Endothelial cell of umbilical vein (primary cell): ENCODE results near the gene HNMT. TPM values are rescaled to one million over a fixed set of nuclear protein-coding genes. Genes with fewer than 3 reads are reported as not detected.

ENCODE experiments used
- BruUV-seq: library from RNA; stranded (reverse); fragments of 400-500 nt; replicated peaks from 2 replicates; lab custom pipeline; 2021; lab: Mats Ljungman, UMichigan
- CTCF ChIA-PET: fragments of 300-600, 350-600 bp; sonication (Branson Sonifier 250); formaldehyde crosslinking; loops from one replicate; lab custom pipeline; 2021; ENCODE audit warnings: antibody characterized with exemption, inconsistent platforms; lab: Charles Lee
- POLR2A ChIA-PET: fragments of 300-600, 350-600 bp; sonication (Branson Sonifier 250); formaldehyde crosslinking; loops from one replicate; lab custom pipeline; 2021; ENCODE audit warnings: antibody characterized with exemption, inconsistent platforms; lab: Charles Lee
- DNase-seq: peaks from one replicate; pipeline ENCODE4 v3.0.0-alpha.2; 2011; ENCODE audit warnings: low read depth, low spot score
- FAIRE-seq: peaks from 2 replicates; lab custom pipeline; 2011; peaks lifted over from hg19 to GRCh38; lab: Jason Lieb, UNC
- H2AFZ ChIP-seq: 2 replicates; pipeline ENCODE4 v1.6.0; 2012; ENCODE audit warnings: low read depth, low read length, control low read depth, inconsistent platforms
- H3K27ac ChIP-seq: 2 replicates; pipeline ENCODE4 v1.5.1; 2011; ENCODE audit warnings: low read depth, mild to moderate bottlenecking, control low read depth, low read length, moderate library complexity; ENCODE audit not compliant: insufficient read depth
- H3K27me3 ChIP-seq, 2 experiments: 2 replicates each; pipeline versions ENCODE4 v1.6.0 to v1.6.1; 2011; ENCODE audit warnings: low read length in 2 of 2, mixed read lengths in 1 of 2; ENCODE audit not compliant: control insufficient read depth in 2 of 2, insufficient read depth in 2 of 2
- H3K36me3 ChIP-seq, 2 experiments: 2 replicates in 1 of 2; 3 replicates in 1 of 2; pipeline ENCODE4 v1.5.1; 2011; ENCODE audit warnings: low read length in 2 of 2, mild to moderate bottlenecking in 1 of 2, moderate library complexity in 1 of 2; ENCODE audit not compliant: control insufficient read depth in 2 of 2, insufficient read depth in 2 of 2; ENCODE audit errors: extremely low read depth in 1 of 2
- H3K4me1 ChIP-seq: 3 replicates; pipeline ENCODE4 v1.5.1; 2011; ENCODE audit warnings: mild to moderate bottlenecking, low read length; ENCODE audit not compliant: control insufficient read depth, insufficient read depth; ENCODE audit errors: extremely low read depth
- H3K4me2 ChIP-seq: 2 replicates; pipeline ENCODE4 v1.6.1; 2011; ENCODE audit warnings: low read length, control low read depth, mixed read lengths; ENCODE audit not compliant: insufficient read depth
- H3K4me3 ChIP-seq, 3 experiments: fragments of 200-600 bp in 1 of 3; sonication (generic), shearing (Covaris generic) in 1 of 3; replicated peaks in 1 of 3; 2 replicates each; pipeline ENCODE4 v1.5.1; 2011 to 2016; ENCODE audit warnings: control low read depth in 3 of 3, low read length in 3 of 3, mild to moderate bottlenecking in 2 of 3, inconsistent platforms in 1 of 3, low read depth in 1 of 3, moderate library complexity in 1 of 3; ENCODE audit not compliant: insufficient read depth in 1 of 3
- H3K79me2 ChIP-seq: 2 replicates; pipeline ENCODE4 v1.6.0; 2012; ENCODE audit warnings: low read length, inconsistent platforms; ENCODE audit not compliant: control insufficient read depth, insufficient read depth
- H3K9ac ChIP-seq: replicated peaks from 2 replicates; pipeline ENCODE3; 2011; ENCODE audit warnings: low read length, control low read depth; ENCODE audit not compliant: insufficient read depth; ENCODE audit errors: extremely low read depth
- H3K9me1 ChIP-seq: replicated peaks from 3 replicates; pipeline ENCODE4 v1.6.0; 2011; ENCODE audit warnings: mild to moderate bottlenecking, low read length; ENCODE audit not compliant: control insufficient read depth, insufficient read depth; ENCODE audit errors: extremely low read depth
- H3K9me3 ChIP-seq: replicated peaks from 2 replicates; pipeline ENCODE4 v1.5.1; 2012; ENCODE audit warnings: low read length, inconsistent platforms; ENCODE audit not compliant: control insufficient read depth, insufficient read depth
- H4K20me1 ChIP-seq: replicated peaks from 2 replicates; pipeline ENCODE3; 2011; ENCODE audit warnings: mild to moderate bottlenecking, low read length; ENCODE audit not compliant: control insufficient read depth, insufficient read depth; ENCODE audit errors: extremely low read depth
- CTCF ChIP-seq, 2 donors: IDR thresholded peaks; 1 replicate in 1 of 2; 2 replicates in 1 of 2; pipeline ENCODE4 v1.5.1; 2011; ENCODE audit warnings: low read length in 2 of 2, mild to moderate bottlenecking in 2 of 2, moderate library complexity in 2 of 2, control low read depth in 1 of 2, inconsistent platforms in 1 of 2, low read depth in 1 of 2; ENCODE audit not compliant: insufficient read depth in 1 of 2; ENCODE audit errors: extremely low read depth in 1 of 2
- EZH2 ChIP-seq: IDR thresholded peaks from 2 replicates; pipeline ENCODE4 v1.6.1; 2012; ENCODE audit warnings: borderline replicate concordance, low read depth, mild to moderate bottlenecking, moderate library complexity, low read length, inconsistent platforms; ENCODE audit not compliant: severe bottlenecking
- FOS ChIP-seq: IDR thresholded peaks from 2 replicates; pipeline ENCODE4 v1.6.1; 2011; ENCODE audit warnings: mild to moderate bottlenecking, low read length, moderate library complexity, borderline replicate concordance; ENCODE audit not compliant: insufficient read depth
- GATA2 ChIP-seq: IDR thresholded peaks from 2 replicates; pipeline ENCODE4 v1.7.0; 2011; ENCODE audit warnings: low read depth, mild to moderate bottlenecking, moderate library complexity, mixed read lengths, low read length; ENCODE audit not compliant: insufficient read length, insufficient read depth
- JUN ChIP-seq: IDR thresholded peaks from 2 replicates; pipeline ENCODE4 v1.6.1; 2011; ENCODE audit warnings: borderline replicate concordance, low read depth; ENCODE audit not compliant: insufficient read length, insufficient read depth
- MAX ChIP-seq: IDR thresholded peaks from 2 replicates; pipeline ENCODE4 v1.6.1; 2011; ENCODE audit not compliant: insufficient read depth, insufficient read length
- MYC ChIP-seq: IDR thresholded peaks from one replicate; pipeline ENCODE4 v1.6.1; 2011; ENCODE audit warnings: mild to moderate bottlenecking, low read depth, low read length
- POLR2A ChIP-seq: IDR thresholded peaks from 2 replicates; pipeline ENCODE4 v1.6.1; 2012; ENCODE audit warnings: low read depth, mild to moderate bottlenecking, control low read depth, low read length
- POLR2AphosphoS5 ChIP-seq: IDR thresholded peaks from 2 replicates; pipeline ENCODE4 v1.6.1; 2012; ENCODE audit warnings: low read depth, mild to moderate bottlenecking, control low read depth, low read length, moderate library complexity; ENCODE audit not compliant: insufficient read depth
- dilution Hi-C: fragments of 300-500 bp; cut with MboI; formaldehyde crosslinking; loops from one replicate; pipeline ENCODE4 v1.15.0; 2019; ENCODE audit warnings: low sequenced_read_pairs; ENCODE audit not compliant: extremely low pct_ligation_motif_present
- intact Hi-C: fragments of 100-400 bp; cut with micrococcal nuclease; formaldehyde crosslinking; loops from one replicate; pipeline ENCODE4 v1.10.0; 2022
- polyA plus RNA-seq, 4 experiments: library from polyadenylated mRNA; depleted of rRNA in 3 of 4; stranded (reverse) in 3 of 4; unstranded in 1 of 4; fragments of >200 nt; gene quantifications; 2 replicates each; pipeline versions ENCODE4 v1.2.1 to v1.2.3, GENCODE V29; 2011 to 2012; ENCODE audit warnings: missing spikeins in 1 of 4
- total RNA-seq: library from RNA; stranded (reverse); gene quantifications from 2 replicates; pipeline ENCODE4 v1.2.3, GENCODE V29; 2021

Gene HNMT
- total and polyA plus RNA-seq, 2 donors (not counting 3 experiments of a cell fraction or from before 2014, with no cell fraction given): 8.6 to 16.9 TPM

- TSS peak; percentile 68 for BruUV-seq
Measured at GRCh38 chr2:137963535-137964065, 673 bp upstream of the HNMT start.

More at GRCh38 chr2:137963535-137964065, 673 bp upstream of the HNMT start:
- no peaks in the 10 kb centered on the region for H3K36me3 ChIP-seq
- H3K79me2 ChIP-seq: peaks cover 1% of the 10 kb centered on the region
- no peaks in the 10 kb centered on the region for H3K9me3 ChIP-seq
- no peaks in the 10 kb centered on the region for H3K9me1 ChIP-seq
- peak overlapping the region; percentile 51 for H3K4me2 ChIP-seq
- ChIA-PET POLR2A (interaction anchor here (0.7 kb wide), 2 partner anchors 32 to 69 kb away, joined by 5 to 7 read pairs; no protein-coding TSS in a partner anchor), CTCF (interaction anchor here (0.9 to 2.6 kb wide), 4 partner anchors 16 to 863 kb away, joined by 3 to 11 read pairs (median 3); no protein-coding TSS in a partner anchor)
- intact Hi-C loops: loop anchor here (1.0 to 5.0 kb wide), 2 partner anchors 97 to 304 kb away; no protein-coding TSS in a partner anchor
- dilution Hi-C loops: no loop called here
- no peaks in the 10 kb centered on the region for H3K27me3 ChIP-seq
- no peak for DNase-seq
- no peak for FAIRE-seq
- H3K9ac ChIP-seq: peak overlapping the region; percentile 65
- H4K20me1 ChIP-seq: no peaks in the 10 kb centered on the region
- H2AFZ ChIP-seq: peak overlapping the region; percentile 81
- H3K4me3 ChIP-seq: peak overlapping the region in 1 of 3 experiments; percentile 59
- TF ChIP-seq MYC: no peak
- no peak for TF ChIP-seq POLR2AphosphoS5
- no peak for TF ChIP-seq MAX
- no peak for TF ChIP-seq JUN
- no peak for TF ChIP-seq EZH2
- TF ChIP-seq POLR2A: no peak
- no peak for TF ChIP-seq GATA2
- no peak for TF ChIP-seq FOS
- no peak for TF ChIP-seq CTCF (IDR thresholded peaks at IDR 0.05; ENCODE audit: extremely low read depth in 1 of 2, insufficient read depth in 1 of 2, low read depth in 1 of 2, low read length in 2 of 2)
- peak overlapping the region; percentile 64 for H3K27ac ChIP-seq
- peaks cover 42% of the 10 kb centered on the region for H3K4me1 ChIP-seq
